Vagina (tissue), 2 donors: ENCODE results near the gene NAPEPLD. TPM values are rescaled to one million over a fixed set of nuclear protein-coding genes. Genes with fewer than 3 reads are reported as not detected.
A peak's percentile ranks its signal among the peaks of the same experiment; 100 is the strongest.
"Not testable (repeated sequence)": the region's sequence is repeated elsewhere in the genome, so short reads cannot be mapped to it uniquely, and the experiment has no call there.

Experiments
- DNase-seq, 2 donors: peaks; one replicate each; pipeline ENCODE4 v3.0.0-alpha.2; 2017; ENCODE audit errors: extremely low spot score in 2 of 2
- H3K27ac ChIP-seq: fragments of 200-600 bp; sonication (generic); one replicate; pipeline ENCODE4 v1.5.1; 2019
- H3K27me3 ChIP-seq: fragments of 200-600 bp; sonication (generic); one replicate; pipeline ENCODE4 v1.5.1; 2019
- H3K36me3 ChIP-seq, 2 donors: fragments of 200-600 bp; sonication (generic); one replicate each; pipeline ENCODE4 v1.5.1; 2017 to 2019
- H3K4me1 ChIP-seq: fragments of 200-600 bp; sonication (generic); one replicate; pipeline ENCODE4 v1.5.1; 2019
- H3K4me3 ChIP-seq, 2 donors: fragments of 200-600 bp; sonication (generic); 1 replicate in 1 of 2; 2 replicates in 1 of 2; pipeline ENCODE4 v1.5.1; 2016 to 2019
- H3K9me3 ChIP-seq: fragments of 200-600 bp; sonication (generic); one replicate; pipeline ENCODE4 v1.5.1; 2019
- POLR2A ChIP-seq, 2 donors: fragments of 450-650 bp; IDR thresholded peaks; one replicate each; pipeline ENCODE4 v1.6.1; 2017; ENCODE audit warnings: antibody characterized with exemption in 2 of 2, mild to moderate bottlenecking in 2 of 2, moderate library complexity in 2 of 2
- POLR2AphosphoS5 ChIP-seq, 2 donors: sonication (generic); formaldehyde crosslinking; IDR thresholded peaks; one replicate each; pipeline ENCODE4 v1.9.0; 2017; ENCODE audit warnings: antibody characterized with exemption in 2 of 2, mild to moderate bottlenecking in 2 of 2, low read depth in 1 of 2; ENCODE audit not compliant: insufficient read depth in 1 of 2
- intact Hi-C: fragments of 100-400 bp; cut with DNase I; formaldehyde crosslinking; loops from one replicate; pipeline ENCODE4 v1.15.1; 2023
- total RNA-seq: library from RNA; depleted of rRNA; stranded (reverse); fragments of >200 nt; gene quantifications from one replicate; pipeline ENCODE4 v1.2.3, GENCODE V29; 2016
- TF ChIP-seq, protein P1 (sequence below), 3 experiments: fragments of 450-650 bp in 2 of 3; fragments of 200-600 bp in 1 of 3; sonication (generic) in 1 of 3; IDR thresholded peaks; one replicate each; pipeline ENCODE4 v1.5.1; 2017 to 2019; ENCODE audit warnings: antibody characterized with exemption in 3 of 3, mild to moderate bottlenecking in 2 of 3, moderate library complexity in 2 of 3

NAPEPLD gene
- total RNA-seq = 15.0 TPM

DNA sequence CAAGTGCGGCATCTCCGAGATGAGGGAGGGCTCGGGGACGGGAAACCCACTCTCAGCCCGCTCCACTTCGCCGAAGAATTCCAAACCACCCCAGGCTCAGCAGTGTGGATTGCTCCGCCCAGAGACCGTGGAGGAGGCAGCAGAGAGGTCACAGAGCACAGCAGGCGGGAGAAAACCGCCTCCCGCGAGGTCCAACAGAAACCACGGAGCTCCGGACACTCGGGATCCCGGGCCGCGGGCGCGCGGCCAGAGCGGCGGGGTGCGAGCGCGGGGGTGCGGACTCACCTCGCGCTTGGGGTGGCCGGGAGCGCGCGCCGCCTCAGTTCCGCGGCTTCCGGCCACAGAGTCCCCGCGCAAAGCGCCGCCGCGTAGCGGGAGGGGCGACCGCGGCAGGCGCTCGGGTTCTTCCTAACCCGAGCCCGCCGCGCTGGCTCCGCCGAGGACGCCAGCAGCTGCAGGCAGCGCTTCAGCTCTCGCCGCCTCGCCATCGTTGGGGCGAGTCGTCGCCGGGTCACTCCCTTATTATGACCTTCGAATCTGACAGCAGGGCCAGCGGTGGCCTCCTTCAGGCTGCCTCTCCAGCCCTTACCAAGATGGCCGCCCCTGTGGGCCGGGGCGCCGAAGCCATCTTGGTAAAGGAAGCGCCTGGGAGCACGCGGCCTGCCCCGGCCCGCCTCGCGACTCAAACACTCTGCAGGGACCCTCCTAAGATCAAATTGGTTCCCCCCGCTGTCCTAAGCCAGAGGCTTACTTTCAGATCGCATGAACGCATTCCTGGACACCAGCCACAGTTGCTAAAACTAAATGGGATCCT lies at the start of gene NAPEPLD:
Gene NAPEPLD (minus strand): TSS at position 106 of the 814 bp plus-strand sequence. CDS start 20,323 bp downstream, outside the sequence.
- Histone ChIP-seq H3K4me1 (peaks cover 21% of the 10 kb centered on the region), H3K27ac (peak within 1 kb of the TSS; percentile 92), H3K9me3 (no peaks in the 10 kb centered on the region), H3K27me3 (no peaks in the 10 kb centered on the region), H3K36me3 (no peaks in the 10 kb centered on the region), H3K4me3 (peak within 1 kb of the TSS; percentile 64 to 75)
- TF ChIP-seq, protein P1, sequence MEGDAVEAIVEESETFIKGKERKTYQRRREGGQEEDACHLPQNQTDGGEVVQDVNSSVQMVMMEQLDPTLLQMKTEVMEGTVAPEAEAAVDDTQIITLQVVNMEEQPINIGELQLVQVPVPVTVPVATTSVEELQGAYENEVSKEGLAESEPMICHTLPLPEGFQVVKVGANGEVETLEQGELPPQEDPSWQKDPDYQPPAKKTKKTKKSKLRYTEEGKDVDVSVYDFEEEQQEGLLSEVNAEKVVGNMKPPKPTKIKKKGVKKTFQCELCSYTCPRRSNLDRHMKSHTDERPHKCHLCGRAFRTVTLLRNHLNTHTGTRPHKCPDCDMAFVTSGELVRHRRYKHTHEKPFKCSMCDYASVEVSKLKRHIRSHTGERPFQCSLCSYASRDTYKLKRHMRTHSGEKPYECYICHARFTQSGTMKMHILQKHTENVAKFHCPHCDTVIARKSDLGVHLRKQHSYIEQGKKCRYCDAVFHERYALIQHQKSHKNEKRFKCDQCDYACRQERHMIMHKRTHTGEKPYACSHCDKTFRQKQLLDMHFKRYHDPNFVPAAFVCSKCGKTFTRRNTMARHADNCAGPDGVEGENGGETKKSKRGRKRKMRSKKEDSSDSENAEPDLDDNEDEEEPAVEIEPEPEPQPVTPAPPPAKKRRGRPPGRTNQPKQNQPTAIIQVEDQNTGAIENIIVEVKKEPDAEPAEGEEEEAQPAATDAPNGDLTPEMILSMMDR (IDR thresholded peaks at IDR 0.05) = no peak
- TF ChIP-seq POLR2AphosphoS5 (IDR thresholded peaks at IDR 0.05; ENCODE audit: insufficient read depth in 1 of 2, low read depth in 1 of 2) (peak in 1 of 2 donors; percentile 73), POLR2A (IDR thresholded peaks at IDR 0.05) (no peak)
- peak in 1 of 2 donors; percentile 91 for DNase-seq
- intact Hi-C loops = no loop called here

DNA sequence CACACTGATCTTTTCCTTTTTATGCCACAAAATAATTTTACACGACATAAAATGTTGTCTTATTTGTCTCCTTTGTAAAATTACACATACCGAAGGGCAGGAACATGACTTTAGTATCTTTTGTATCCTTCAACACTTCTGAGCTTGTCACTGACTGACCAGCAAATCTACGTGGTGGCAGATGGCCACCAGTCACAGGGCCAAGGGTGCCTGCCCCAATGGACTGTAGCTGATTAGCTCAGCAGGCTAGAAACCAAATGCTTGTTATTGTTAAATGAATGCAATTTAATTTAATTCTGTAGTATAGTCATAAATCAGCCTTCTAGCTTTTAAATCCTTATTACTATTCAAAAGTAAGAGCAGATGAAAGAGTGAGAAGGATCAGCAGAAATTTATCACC lies 49.2 kb upstream of the NAPEPLD start:
- H3K27me3 ChIP-seq, H3K27ac ChIP-seq, DNase-seq, H3K9me3 ChIP-seq, H3K36me3 ChIP-seq, intact Hi-C loops, H3K4me1 ChIP-seq, H3K4me3 ChIP-seq: not testable (repeated sequence)

DNA sequence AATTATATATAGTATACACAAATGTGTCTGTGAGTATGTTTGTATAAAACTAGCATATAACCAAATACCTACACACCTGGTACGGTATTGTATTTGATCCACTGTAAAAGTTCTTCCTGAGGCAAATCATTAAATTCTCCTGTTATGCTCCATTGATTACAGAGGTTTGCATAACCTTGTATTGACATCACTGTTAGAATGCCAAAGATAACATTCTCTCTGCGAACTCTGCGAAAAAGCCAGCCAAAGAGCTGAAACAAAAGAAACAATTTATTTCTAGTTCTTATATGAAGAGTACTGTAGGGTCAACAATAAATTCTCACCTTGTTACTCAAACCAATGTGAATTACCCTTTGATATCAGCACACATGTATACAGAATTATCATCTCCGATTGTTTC lies 46.5 kb upstream of the NAPEPLD start:
- H3K4me3 ChIP-seq, H3K36me3 ChIP-seq, H3K27me3 ChIP-seq, H3K27ac ChIP-seq, intact Hi-C loops, H3K4me1 ChIP-seq, H3K9me3 ChIP-seq, DNase-seq: not testable (repeated sequence)

DNA sequence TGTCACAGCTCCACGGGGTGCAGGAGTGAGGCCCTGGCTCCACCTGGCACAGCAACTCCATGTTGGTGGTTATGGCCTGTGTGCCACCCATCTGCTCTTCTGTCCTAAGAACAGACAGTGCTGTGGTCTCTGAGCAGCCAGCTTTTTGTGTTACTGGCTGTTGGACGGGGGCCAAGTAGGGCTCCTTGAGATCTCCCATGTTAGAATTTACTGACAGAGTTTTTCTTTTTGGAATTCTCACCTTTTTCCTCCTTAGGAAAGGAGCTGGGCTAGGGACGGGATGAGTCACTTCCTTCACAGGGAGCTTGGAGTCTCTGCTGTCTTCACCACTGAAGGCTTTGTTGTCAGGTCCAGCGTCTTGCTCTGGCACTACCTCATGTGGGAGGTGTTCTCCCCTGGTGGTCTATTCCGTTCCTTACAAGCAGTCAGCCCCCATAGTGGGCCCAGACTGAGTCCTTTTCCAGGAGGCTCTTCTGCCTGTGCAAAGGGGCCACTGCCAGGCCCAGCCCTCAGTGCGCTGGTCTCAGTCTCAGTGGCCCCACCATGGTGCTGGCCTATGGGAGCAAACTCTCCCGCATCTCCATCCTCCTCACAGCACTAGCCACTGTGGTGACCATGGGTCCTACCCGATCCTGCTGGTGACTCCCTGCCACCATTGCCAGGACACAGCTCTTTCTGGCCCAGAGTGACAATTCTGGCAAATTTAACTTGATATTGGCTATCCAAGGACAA lies 23.7 kb upstream of the NAPEPLD start:
- DNase-seq, H3K36me3 ChIP-seq, H3K27ac ChIP-seq, H3K27me3 ChIP-seq, H3K9me3 ChIP-seq, H3K4me1 ChIP-seq, H3K4me3 ChIP-seq, intact Hi-C loops: not testable (repeated sequence)

DNA sequence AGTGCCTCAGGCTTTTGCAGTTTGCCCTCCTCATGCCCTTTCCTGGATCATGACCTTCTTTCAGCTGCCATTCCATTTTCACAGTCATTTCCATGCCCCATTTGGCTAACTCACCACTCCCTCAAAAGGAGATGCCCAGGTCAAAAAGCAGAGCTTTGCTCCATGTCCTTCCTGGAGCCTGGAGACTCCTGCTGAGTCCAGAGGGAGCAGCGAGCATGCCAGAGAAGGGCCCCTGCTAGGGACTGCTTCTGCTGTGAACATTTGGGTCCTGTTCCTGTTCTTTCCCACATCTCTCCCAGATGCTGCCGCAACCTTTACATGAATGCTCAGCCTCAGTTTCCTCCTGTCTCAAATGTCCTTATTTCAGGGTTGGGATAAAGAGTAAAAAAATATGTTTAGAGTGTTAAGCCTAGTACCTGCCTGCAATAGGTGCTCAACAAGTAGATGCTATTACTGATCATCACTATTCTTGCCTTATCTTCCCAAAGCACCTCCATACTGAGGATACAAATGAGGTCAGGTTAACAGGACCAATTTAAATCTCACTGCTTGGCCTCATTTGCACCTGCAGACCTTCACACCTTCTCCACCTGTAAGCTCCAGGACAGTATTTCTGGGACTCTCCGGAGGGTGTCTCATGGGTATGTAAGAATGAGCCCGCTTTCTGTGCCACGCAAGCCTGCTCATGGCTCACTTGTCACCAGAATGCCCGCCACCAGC lies 23.0 kb upstream of the NAPEPLD start:
- H3K4me3 ChIP-seq, H3K36me3 ChIP-seq, intact Hi-C loops, H3K9me3 ChIP-seq, H3K27ac ChIP-seq, DNase-seq, H3K4me1 ChIP-seq, H3K27me3 ChIP-seq: not testable (repeated sequence)

DNA sequence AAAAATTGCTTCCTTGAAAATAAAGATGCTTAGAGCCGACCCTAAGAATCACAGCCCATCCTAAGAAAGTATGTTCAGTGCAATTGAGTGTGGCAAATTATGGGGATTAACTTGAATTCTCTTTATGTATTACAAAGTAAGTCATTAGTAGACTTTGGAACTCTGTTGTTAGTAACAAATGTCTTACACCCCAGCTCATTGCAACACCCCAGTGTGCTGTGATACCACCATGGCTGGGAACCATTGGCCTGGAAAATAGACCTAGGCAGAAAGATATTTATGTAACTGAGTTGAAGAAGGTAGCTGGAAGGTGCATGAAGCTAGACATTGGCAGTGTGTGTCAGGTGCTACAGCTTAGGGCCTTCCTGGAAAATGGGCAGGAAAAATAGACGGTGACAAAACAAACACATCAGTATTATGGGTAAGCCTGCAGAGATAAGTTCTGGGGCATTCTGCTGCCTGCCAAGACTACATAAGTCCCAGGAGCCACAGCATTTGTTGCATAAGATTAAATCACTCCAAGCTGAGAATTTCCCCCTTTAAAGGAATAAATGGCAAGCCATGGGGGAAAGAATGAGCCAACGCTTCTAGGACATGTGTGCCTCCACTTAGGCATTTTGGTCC lies 18.1 kb upstream of the NAPEPLD start:
- H3K4me1 ChIP-seq, H3K36me3 ChIP-seq, intact Hi-C loops, H3K4me3 ChIP-seq, H3K27ac ChIP-seq, H3K9me3 ChIP-seq, H3K27me3 ChIP-seq, DNase-seq: not testable (repeated sequence)

DNA sequence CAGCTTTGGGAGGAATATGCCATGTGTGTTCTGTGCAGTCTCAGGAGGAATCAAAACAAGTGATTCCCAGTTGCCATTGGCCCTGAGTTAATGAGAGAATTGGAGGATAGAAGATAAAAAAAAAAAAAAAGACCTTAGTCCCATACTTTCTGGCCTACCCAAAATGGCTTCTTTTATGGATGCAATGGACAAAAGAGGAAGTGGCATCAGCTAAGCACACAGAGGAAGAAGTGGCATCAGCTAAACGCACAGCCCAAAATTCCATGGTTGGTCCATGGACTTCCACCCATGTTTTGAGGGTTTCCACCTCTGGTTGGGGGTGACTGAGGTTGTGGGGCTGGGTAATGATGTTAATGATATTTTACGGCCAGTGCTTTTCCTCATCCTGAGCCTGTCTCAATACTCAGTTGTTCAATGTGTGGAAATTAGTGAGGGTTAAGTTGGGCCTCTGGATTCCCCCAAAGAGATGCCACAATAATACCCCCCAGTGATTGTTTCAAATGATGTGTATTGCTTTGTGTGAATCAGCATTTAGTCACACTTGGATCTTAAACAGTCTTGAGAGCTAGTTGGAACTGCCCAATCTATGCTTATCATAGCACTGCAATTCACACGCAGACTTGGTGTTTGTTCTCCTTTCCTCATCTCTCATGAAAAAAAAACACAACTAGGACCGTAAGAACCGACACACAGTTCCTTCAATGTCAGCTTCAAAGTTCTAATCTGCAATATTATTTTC lies 14.4 kb upstream of the NAPEPLD start:
- H3K9me3 ChIP-seq, DNase-seq, H3K4me3 ChIP-seq, H3K27me3 ChIP-seq, intact Hi-C loops, H3K36me3 ChIP-seq, H3K4me1 ChIP-seq, H3K27ac ChIP-seq: not testable (repeated sequence)

DNA sequence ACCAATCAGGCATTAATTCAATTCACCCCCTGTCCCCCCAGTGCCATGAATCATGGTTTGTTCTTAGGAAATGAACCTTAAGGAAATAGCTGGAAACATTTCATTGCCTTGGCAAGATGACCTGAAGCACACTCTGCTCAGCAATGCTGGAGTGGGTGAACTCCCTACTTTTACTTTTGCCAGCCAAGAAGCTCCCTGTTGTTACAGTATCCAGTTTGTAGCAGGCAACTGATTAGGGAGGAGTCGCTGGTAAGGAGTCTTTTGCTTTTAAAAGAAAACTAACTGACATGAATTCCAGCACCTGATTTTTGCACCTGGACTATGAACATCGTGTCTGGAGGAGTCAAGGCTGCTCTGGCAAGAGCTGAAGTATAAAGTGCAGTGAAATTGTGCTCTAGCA lies 13.7 kb upstream of the NAPEPLD start:
- H3K9me3 ChIP-seq, H3K36me3 ChIP-seq, H3K4me3 ChIP-seq, H3K27me3 ChIP-seq, DNase-seq, intact Hi-C loops, H3K4me1 ChIP-seq, H3K27ac ChIP-seq: not testable (repeated sequence)

DNA sequence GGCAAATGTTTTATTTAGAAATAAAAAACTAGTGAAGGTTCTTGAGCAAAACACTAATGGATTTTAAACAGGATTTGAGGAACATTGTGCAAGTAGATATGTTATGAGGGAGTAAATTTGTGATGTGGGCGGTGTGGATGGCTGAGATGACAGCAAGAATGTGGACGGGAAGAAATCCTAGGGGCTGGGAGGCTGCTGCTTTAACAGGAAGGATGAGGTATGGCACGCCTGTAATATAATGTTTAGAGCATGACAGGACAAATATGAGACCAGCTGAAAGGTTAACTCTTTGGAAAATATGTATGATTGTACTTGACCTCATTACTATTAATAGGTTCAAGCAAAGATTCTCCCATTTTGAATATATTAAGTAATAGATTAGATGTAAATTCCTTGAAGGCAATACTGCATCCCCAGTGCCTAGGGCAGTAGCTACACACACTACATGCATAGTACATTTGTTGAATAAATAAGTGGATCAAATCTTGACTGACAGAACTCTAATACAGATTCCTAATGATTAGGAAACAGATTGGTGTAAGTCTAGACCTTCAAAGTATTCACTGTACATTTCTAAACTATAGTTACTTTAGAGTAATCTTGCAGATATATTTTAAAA lies 13.2 kb upstream of the NAPEPLD start:
- H3K9me3 ChIP-seq, intact Hi-C loops, DNase-seq, H3K27ac ChIP-seq, H3K4me3 ChIP-seq, H3K4me1 ChIP-seq, H3K36me3 ChIP-seq, H3K27me3 ChIP-seq: not testable (repeated sequence)

DNA sequence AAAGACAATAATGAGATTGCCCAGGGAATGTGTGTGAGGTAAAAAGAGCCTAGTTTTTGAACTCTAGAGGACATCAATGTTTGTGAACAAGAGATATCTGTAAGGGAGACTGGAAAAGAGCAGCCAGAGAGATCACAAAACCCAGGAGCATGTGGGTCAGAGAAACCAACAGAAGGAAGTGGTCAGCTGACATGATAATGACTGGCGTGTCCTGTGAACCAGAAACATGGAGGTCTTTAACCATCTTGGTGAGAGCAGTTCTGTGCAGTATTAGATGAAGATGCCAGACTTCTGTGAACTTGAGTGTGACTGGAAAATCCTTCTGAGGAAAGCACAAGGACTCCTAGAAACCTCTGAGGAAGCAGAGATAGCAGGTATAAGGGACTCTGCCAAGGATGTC lies 10.2 kb upstream of the NAPEPLD start:
- intact Hi-C loops, H3K4me1 ChIP-seq, H3K27ac ChIP-seq: not testable (repeated sequence)

More for the DNA sequence above, 10.2 kb upstream of the NAPEPLD start:
- DNase-seq, H3K4me3 ChIP-seq, H3K9me3 ChIP-seq, H3K36me3 ChIP-seq, H3K27me3 ChIP-seq: not testable (repeated sequence)
